Neural progenitor cell (in vitro differentiated cells): ENCODE data around the gene HOXA1. TPM values are rescaled to one million over a fixed set of nuclear protein-coding genes. Genes with fewer than 3 reads are reported as not detected.

Experiments
- DNase-seq: peaks from one replicate; pipeline ENCODE4 v3.0.0-alpha.2; 2016; ENCODE audit warnings: low spot score
- H2AFZ ChIP-seq: fragments of 200-600 bp; sonication (generic); replicated peaks from 2 replicates; pipeline ENCODE4 v1.6.1; 2016; ENCODE audit warnings: antibody characterized with exemption
- H3F3A ChIP-seq: fragments of 200-600 bp; sonication (generic); 2 replicates; pipeline ENCODE4 v1.6.1; 2016; ENCODE audit warnings: antibody characterized with exemption, low read depth
- H3K27ac ChIP-seq: fragments of 200-600 bp; sonication (generic); 2 replicates; pipeline ENCODE4 v1.5.1; 2016; ENCODE audit warnings: mild to moderate bottlenecking
- H3K27me3 ChIP-seq: fragments of 200-600 bp; sonication (generic); 2 replicates; pipeline ENCODE4 v1.6.1; 2016; ENCODE audit warnings: mild to moderate bottlenecking, moderate library complexity
- H3K36me3 ChIP-seq: fragments of 200-600 bp; sonication (generic); 2 replicates; pipeline ENCODE4 v1.5.1; 2016
- H3K4me1 ChIP-seq: fragments of 200-600 bp; sonication (generic); 2 replicates; pipeline ENCODE4 v1.6.1; 2016; ENCODE audit warnings: mixed run types
- H3K4me2 ChIP-seq: fragments of 200-600 bp; sonication (generic); 2 replicates; pipeline ENCODE4 v1.6.1; 2016
- H3K4me3 ChIP-seq: fragments of 200-600 bp; sonication (generic); 2 replicates; pipeline ENCODE4 v1.5.1; 2016
- H3K79me2 ChIP-seq: fragments of 200-600 bp; sonication (generic); 2 replicates; pipeline ENCODE4 v1.6.1; 2016; ENCODE audit warnings: low read depth
- H3K9ac ChIP-seq: fragments of 200-600 bp; sonication (generic); 2 replicates; pipeline ENCODE4 v1.6.1; 2016
- H3K9me3 ChIP-seq: fragments of 200-600 bp; sonication (generic); 2 replicates; pipeline ENCODE4 v1.5.1; 2016; ENCODE audit warnings: low read depth
- H4K20me1 ChIP-seq: fragments of 200-600 bp; sonication (generic); 2 replicates; pipeline ENCODE4 v1.6.1; 2016; ENCODE audit warnings: low read depth
- H3K27ac Mint-ChIP-seq: 3 replicates; pipeline ENCODE4 v1.8.0; 2021; ENCODE audit warnings: mixed read lengths
- H3K27me3 Mint-ChIP-seq: 2 replicates; pipeline ENCODE4 v1.8.0; 2022; ENCODE audit warnings: low read depth, mild to moderate bottlenecking, inconsistent platforms, moderate library complexity, mixed read lengths; ENCODE audit not compliant: insufficient read depth
- H3K36me3 Mint-ChIP-seq: 3 replicates; pipeline ENCODE4 v1.8.0; 2021; ENCODE audit warnings: mixed read lengths
- H3K4me1 Mint-ChIP-seq: 3 replicates; pipeline ENCODE4 v1.8.0; 2021; ENCODE audit warnings: mixed read lengths
- H3K4me3 Mint-ChIP-seq: 3 replicates; pipeline ENCODE4 v1.8.0; 2021; ENCODE audit warnings: mild to moderate bottlenecking, moderate library complexity, mixed read lengths
- H3K9me3 Mint-ChIP-seq: 3 replicates; pipeline ENCODE4 v1.8.0; 2020; ENCODE audit warnings: mixed read lengths
- CTCF ChIP-seq: fragments of 200-600 bp; sonication (generic); IDR thresholded peaks from 2 replicates; pipeline ENCODE4 v1.5.1; 2017; ENCODE audit warnings: antibody characterized with exemption, mild to moderate bottlenecking
- EZH2 ChIP-seq: fragments of 200-600 bp; sonication (generic); IDR thresholded peaks from 2 replicates; pipeline ENCODE4 v1.6.1; 2017; ENCODE audit warnings: antibody characterized with exemption, mild to moderate bottlenecking, moderate library complexity
- EZH2phosphoT487 ChIP-seq: fragments of 200-600 bp; sonication (generic); IDR thresholded peaks from 2 replicates; pipeline ENCODE4 v1.6.1; 2017; ENCODE audit warnings: antibody characterized with exemption
- total RNA-seq: library from RNA; depleted of rRNA; stranded (reverse); fragments of >200 nt; gene quantifications from 2 replicates; pipeline ENCODE4 v1.2.3, GENCODE V29; 2015; ENCODE audit warnings: low replicate concordance

The HOXA1 gene
- total RNA-seq, 1 donor from 2014 or later, result not detected

- Histone ChIP-seq H3K79me2 (no peaks in the 10 kb centered on the region), H3K27ac (no peak overlapping the region), H3K4me1 (no peaks in the 10 kb centered on the region), H3K9ac (no peak overlapping the region), H4K20me1 (peaks cover 94% of the 10 kb centered on the region), H3K27me3 (peaks cover 100% of the 10 kb centered on the region), H3K9me3 (no peaks in the 10 kb centered on the region), H3F3A (peaks cover 13% of the 10 kb centered on the region), H3K4me2 (no peak overlapping the region), H3K4me3 (no peak overlapping the region), H3K36me3 (no peaks in the 10 kb centered on the region), H2AFZ (no peak overlapping the region)
- DNase-seq, result no peak
- Mint-ChIP-seq H3K27me3 (peaks cover 90% of the 10 kb centered on the region), H3K36me3 (no peaks in the 10 kb centered on the region), H3K27ac (no peak overlapping the region), H3K4me1 (no peaks in the 10 kb centered on the region), H3K4me3 (no peak overlapping the region), H3K9me3 (peaks cover 3% of the 10 kb centered on the region)
- TF ChIP-seq CTCF, result no peak
- TF ChIP-seq EZH2, result no peak
These were observed 18.4 kb upstream of the HOXA1 start for GRCh38 chr7:27113991-27114769.

GRCh38 chr7:27112955-27113949 lies 17.5 kb upstream of the HOXA1 start:
- Histone ChIP-seq H3K4me2 (no peak overlapping the region), H4K20me1 (peaks cover 95% of the 10 kb centered on the region), H3K36me3 (no peaks in the 10 kb centered on the region), H3K27me3 (peaks cover 100% of the 10 kb centered on the region), H3K9ac (no peak overlapping the region), H3F3A (peaks cover 13% of the 10 kb centered on the region), H2AFZ (no peak overlapping the region), H3K79me2 (no peaks in the 10 kb centered on the region), H3K4me3 (no peak overlapping the region), H3K27ac (no peak overlapping the region), H3K4me1 (no peaks in the 10 kb centered on the region), H3K9me3 (no peaks in the 10 kb centered on the region)
- Mint-ChIP-seq H3K4me3 (no peak overlapping the region), H3K4me1 (no peaks in the 10 kb centered on the region), H3K27me3 (peaks cover 90% of the 10 kb centered on the region), H3K36me3 (no peaks in the 10 kb centered on the region), H3K27ac (no peak overlapping the region), H3K9me3 (peaks cover 3% of the 10 kb centered on the region)
- TF ChIP-seq CTCF (no peak), EZH2 (peak; percentile 99), EZH2phosphoT487 (peak; percentile 98)
- DNase-seq, result peak; percentile 68

- Histone ChIP-seq H3F3A (peaks cover 13% of the 10 kb centered on the region), H3K4me2 (no peak overlapping the region), H3K9me3 (no peaks in the 10 kb centered on the region), H3K36me3 (no peaks in the 10 kb centered on the region), H3K4me3 (no peak overlapping the region), H3K27ac (no peak overlapping the region), H2AFZ (no peak overlapping the region), H3K27me3 (peaks cover 100% of the 10 kb centered on the region), H3K9ac (no peak overlapping the region), H3K4me1 (no peaks in the 10 kb centered on the region), H4K20me1 (peaks cover 95% of the 10 kb centered on the region), H3K79me2 (no peaks in the 10 kb centered on the region)
- Mint-ChIP-seq H3K27ac (no peak overlapping the region), H3K4me3 (no peak overlapping the region), H3K9me3 (peaks cover 3% of the 10 kb centered on the region), H3K36me3 (no peaks in the 10 kb centered on the region), H3K4me1 (no peaks in the 10 kb centered on the region), H3K27me3 (peaks cover 88% of the 10 kb centered on the region)
- no peak for DNase-seq
- no peak for TF ChIP-seq CTCF
- TF ChIP-seq EZH2, result no peak
- TF ChIP-seq EZH2phosphoT487, result no peak
These were observed 16.6 kb upstream of the HOXA1 start for GRCh38 chr7:27112361-27112760.
